Stomach (tissue), 9 donors: Measurements from ENCODE around the gene TNPO2. TPM values are rescaled to one million over a fixed set of nuclear protein-coding genes. Genes with fewer than 3 reads are reported as not detected.
"Not testable (repeated sequence)": the region's sequence is repeated elsewhere in the genome, so short reads cannot be mapped to it uniquely, and the experiment has no call there.

Experiments used
- DNase-seq, 2 donors: peaks; one replicate each; pipeline versions ENCODE4 v3.0.0 to v3.0.0-alpha.2; 2013 to 2019
- H3K27ac ChIP-seq, 5 donors: fragments of 200-600 bp in 4 of 5; sonication (generic) in 4 of 5; one replicate each; pipeline ENCODE4 v1.5.1; 2013 to 2019; ENCODE audit warnings: mild to moderate bottlenecking in 1 of 5, moderate library complexity in 1 of 5
- H3K27me3 ChIP-seq, 3 donors: fragments of 200-600 bp; sonication (generic); one replicate each; pipeline ENCODE4 v1.5.1; 2017 to 2019; ENCODE audit warnings: mixed run types in 1 of 3
- H3K36me3 ChIP-seq, 4 donors: fragments of 200-600 bp; sonication (generic); 1 replicate in 3 of 4; 2 replicates in 1 of 4; pipeline ENCODE4 v1.5.1; 2016 to 2019
- H3K4me1 ChIP-seq, 4 donors: fragments of 200-600 bp; sonication (generic); one replicate each; pipeline ENCODE4 v1.5.1; 2016 to 2019
- H3K4me3 ChIP-seq, 4 donors: fragments of 200-600 bp; sonication (generic) in 3 of 4; one replicate each; pipeline ENCODE4 v1.5.1; 2016 to 2019; ENCODE audit warnings: mild to moderate bottlenecking in 1 of 4
- H3K9me3 ChIP-seq, 4 donors: fragments of 200-600 bp; sonication (generic); one replicate each; pipeline ENCODE4 v1.5.1; 2016 to 2019
- EP300 ChIP-seq: sonication (generic); formaldehyde crosslinking; IDR thresholded peaks from one replicate; pipeline ENCODE4 v1.6.1; 2017; ENCODE audit warnings: antibody characterized with exemption
- POLR2A ChIP-seq, 4 donors: fragments of 450-650 bp; IDR thresholded peaks; one replicate each; pipeline ENCODE4 v1.6.1; 2016; ENCODE audit warnings: antibody characterized with exemption in 4 of 4, control low read depth in 2 of 4, mild to moderate bottlenecking in 1 of 4, moderate library complexity in 1 of 4
- POLR2AphosphoS5 ChIP-seq, 3 donors: sonication (generic); formaldehyde crosslinking; IDR thresholded peaks; one replicate each; pipeline ENCODE4 v1.6.1; 2016; ENCODE audit warnings: antibody characterized with exemption in 3 of 3
- WGBS, 5 donors: extraction: QIAGEN DNeasy Blood & Tissue Kit in 3 of 5; methylation state at CpG; one replicate each; pipeline versions ENCODE4 v1.1.5 to v1.1.7; 2013 to 2018; 5-methylcytosine and 5-hydroxymethylcytosine counted together
- intact Hi-C: fragments of 100-400 bp; cut with DNase I; formaldehyde crosslinking; loops from one replicate; pipeline ENCODE4 v1.15.1; 2023; ENCODE audit warnings: low total_unique reads
- polyA plus RNA-seq, 3 donors: library from polyadenylated mRNA; stranded (reverse); fragments of 200-250 nt; gene quantifications; one replicate each; pipeline ENCODE4 v1.2.3, GENCODE V29; 2013
- total RNA-seq, 5 donors: library from RNA; depleted of rRNA; stranded (reverse); fragments of >200 nt; gene quantifications; one replicate each; pipeline versions ENCODE4 v1.1.0 to v1.2.3, GENCODE V29; 2014 to 2016
- TF ChIP-seq, protein P1 (sequence below), 7 experiments: fragments of 450-650 bp in 4 of 7; fragments of 200-600 bp in 3 of 7; sonication (generic) in 3 of 7; IDR thresholded peaks; one replicate each; pipeline ENCODE4 v1.5.1; 2016 to 2019; ENCODE audit warnings: antibody characterized with exemption in 7 of 7, control low read depth in 2 of 7, mild to moderate bottlenecking in 1 of 7
- donor health status: healthy with polysubstance abuse.
- donor health status: Bipolar disorder and iron deficiency.
- donor health status: healthy.

The TNPO2 gene
- total and polyA plus RNA-seq, 8 donors, result 13.7 to 143 (median 21.4) TPM

DNA sequence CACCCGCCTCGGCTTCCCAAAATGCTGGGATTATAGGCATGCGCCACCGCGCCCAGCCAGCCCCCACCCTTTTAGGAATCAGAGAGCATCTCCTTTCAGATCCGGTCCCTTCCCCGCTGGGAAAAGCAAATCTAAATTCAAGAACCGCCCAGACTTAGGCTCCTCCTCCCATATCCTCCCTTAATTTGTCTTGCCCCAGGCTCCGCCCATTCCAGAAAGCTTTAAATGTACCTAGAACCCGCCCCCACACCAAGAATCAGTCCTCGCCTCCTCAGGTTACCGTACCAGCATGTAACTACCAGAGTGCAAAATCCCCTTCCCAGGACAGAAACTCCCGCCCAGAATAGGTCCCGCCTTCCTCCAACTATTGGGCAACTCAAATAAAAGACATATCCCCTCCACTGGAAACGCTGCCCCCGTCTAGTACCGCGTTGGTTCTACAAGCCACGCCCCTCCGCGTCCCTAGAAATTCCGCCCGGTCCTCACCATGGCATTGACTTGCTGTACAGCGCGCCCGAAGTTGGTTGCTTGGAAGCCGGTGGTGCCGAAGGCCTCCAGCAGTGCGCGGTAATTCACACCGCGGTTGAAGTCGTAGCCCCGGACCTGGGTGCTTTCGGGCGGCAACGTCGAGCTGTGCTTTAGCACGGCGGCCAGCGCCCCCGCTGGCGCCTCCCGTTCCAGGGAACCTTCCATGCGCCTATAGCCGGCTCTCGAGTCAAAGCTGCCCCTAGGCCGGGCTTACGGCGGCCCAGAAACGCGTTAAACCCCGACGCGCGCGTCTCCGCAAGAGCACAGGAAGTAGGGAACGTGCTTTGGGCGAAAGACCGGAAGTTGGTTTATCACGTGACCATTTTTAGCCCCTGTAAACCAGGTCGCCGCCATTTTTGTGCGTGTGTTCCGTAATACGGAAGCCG is 42.4 kb downstream of the TNPO2 start, which contains the start of gene DHPS:
Gene DHPS, minus strand, starts transcription at position 807 of the 914 bp plus-strand sequence. Its CDS starts 114 bp downstream, at position 693.
- Histone ChIP-seq H3K9me3 (no peaks in the 10 kb centered on the region), H3K4me3 (peak within 1 kb of the TSS; percentile 73 to 99 (median 91)), H3K27me3 (no peaks in the 10 kb centered on the region), H3K4me1 (peaks cover 8 to 36% (median 26%) of the 10 kb centered on the region in 4 donors), H3K36me3 (peaks cover 28 to 41% (median 39%) of the 10 kb centered on the region in 4 donors), H3K27ac (peak within 1 kb of the TSS; percentile 94 to 99 (median 96))
- intact Hi-C loops, result no loop called here
- 0 to 1% (median 0%) methylated on average over 47 to 68 of the region's 68 CpGs for WGBS, 5 donors
- peak; percentile 95 to 99 for DNase-seq
- TF ChIP-seq EP300 (no peak), POLR2AphosphoS5 (IDR thresholded peaks at IDR 0.05) (peak; percentile 65 to 92 (median 83)), POLR2A (IDR thresholded peaks at IDR 0.05) (no peak)
- TF ChIP-seq, protein P1, sequence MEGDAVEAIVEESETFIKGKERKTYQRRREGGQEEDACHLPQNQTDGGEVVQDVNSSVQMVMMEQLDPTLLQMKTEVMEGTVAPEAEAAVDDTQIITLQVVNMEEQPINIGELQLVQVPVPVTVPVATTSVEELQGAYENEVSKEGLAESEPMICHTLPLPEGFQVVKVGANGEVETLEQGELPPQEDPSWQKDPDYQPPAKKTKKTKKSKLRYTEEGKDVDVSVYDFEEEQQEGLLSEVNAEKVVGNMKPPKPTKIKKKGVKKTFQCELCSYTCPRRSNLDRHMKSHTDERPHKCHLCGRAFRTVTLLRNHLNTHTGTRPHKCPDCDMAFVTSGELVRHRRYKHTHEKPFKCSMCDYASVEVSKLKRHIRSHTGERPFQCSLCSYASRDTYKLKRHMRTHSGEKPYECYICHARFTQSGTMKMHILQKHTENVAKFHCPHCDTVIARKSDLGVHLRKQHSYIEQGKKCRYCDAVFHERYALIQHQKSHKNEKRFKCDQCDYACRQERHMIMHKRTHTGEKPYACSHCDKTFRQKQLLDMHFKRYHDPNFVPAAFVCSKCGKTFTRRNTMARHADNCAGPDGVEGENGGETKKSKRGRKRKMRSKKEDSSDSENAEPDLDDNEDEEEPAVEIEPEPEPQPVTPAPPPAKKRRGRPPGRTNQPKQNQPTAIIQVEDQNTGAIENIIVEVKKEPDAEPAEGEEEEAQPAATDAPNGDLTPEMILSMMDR (IDR thresholded peaks at IDR 0.05), result no peak

DNA sequence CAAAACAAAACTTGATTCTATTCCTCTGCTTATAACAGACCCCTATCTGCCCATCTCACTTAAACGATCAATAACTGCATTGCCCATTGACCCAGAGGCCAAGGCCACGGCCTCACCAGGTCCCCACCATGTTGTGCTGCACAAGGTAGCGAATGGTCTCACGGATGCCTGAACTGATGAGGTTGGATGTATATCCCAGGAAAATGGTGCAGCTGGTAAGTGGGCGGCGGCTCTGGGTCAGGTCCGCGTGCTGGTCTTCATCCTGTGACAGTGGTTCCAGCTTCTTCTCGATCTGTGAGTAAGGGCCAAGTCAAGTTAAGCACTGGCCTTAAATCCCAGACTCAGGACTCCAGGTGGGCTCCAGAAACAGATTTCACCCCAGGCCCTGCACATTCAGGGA is 43.7 kb downstream of the TNPO2 start:
- Histone ChIP-seq H3K27ac (no peak overlapping the region), H3K4me3 (peak overlapping the region in 1 of 4 donors; percentile 98), H3K9me3 (no peaks in the 10 kb centered on the region), H3K27me3 (no peaks in the 10 kb centered on the region), H3K4me1 (peaks cover 8 to 41% (median 31%) of the 10 kb centered on the region in 4 donors), H3K36me3 (peaks cover 40 to 54% (median 52%) of the 10 kb centered on the region in 4 donors)
- TF ChIP-seq EP300 (no peak), POLR2A (IDR thresholded peaks at IDR 0.05) (no peak), POLR2AphosphoS5 (IDR thresholded peaks at IDR 0.05) (no peak)
- TF ChIP-seq, protein P1 (IDR thresholded peaks at IDR 0.05), result no peak
- WGBS, 5 donors, result 83 to 93% (median 92%) methylated on average over 9 of the region's 9 CpGs
- DNase-seq, result no peak
- intact Hi-C loops, result no loop called here

DNA sequence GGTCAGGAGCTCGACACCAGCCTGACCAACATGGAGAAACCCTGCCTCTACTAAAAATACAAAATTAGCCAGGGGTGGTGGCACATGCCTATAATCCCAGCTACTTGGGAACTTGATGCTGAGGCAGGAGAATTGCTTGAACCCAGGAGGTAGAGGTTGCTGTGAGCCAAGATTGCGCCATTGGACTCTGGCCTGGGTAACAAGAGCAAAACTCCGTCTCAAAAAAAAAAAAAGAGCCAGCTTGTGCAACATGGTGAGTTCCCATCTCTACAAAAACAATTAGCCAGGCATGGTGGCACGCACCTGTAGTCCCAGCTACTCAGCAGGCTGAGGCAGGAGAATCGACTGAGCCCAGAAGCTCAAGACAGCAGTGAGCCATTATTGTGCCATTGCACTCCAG is 45.7 kb downstream of the TNPO2 start:
- not testable (repeated sequence) for DNase-seq, H3K27ac ChIP-seq, H3K27me3 ChIP-seq, H3K9me3 ChIP-seq, H3K4me3 ChIP-seq
- Histone ChIP-seq H3K4me1 (peaks cover 8 to 41% (median 31%) of the 10 kb centered on the region in 4 donors), H3K36me3 (peaks cover 57 to 74% (median 72%) of the 10 kb centered on the region in 4 donors)
- intact Hi-C loops, result loop anchor here (10.0 kb wide), 1 partner anchor 113 kb away; no protein-coding TSS in a partner anchor
- 85 to 93% (median 92%) methylated on average over 4 to 5 of the region's 5 CpGs for WGBS, 5 donors

DNA sequence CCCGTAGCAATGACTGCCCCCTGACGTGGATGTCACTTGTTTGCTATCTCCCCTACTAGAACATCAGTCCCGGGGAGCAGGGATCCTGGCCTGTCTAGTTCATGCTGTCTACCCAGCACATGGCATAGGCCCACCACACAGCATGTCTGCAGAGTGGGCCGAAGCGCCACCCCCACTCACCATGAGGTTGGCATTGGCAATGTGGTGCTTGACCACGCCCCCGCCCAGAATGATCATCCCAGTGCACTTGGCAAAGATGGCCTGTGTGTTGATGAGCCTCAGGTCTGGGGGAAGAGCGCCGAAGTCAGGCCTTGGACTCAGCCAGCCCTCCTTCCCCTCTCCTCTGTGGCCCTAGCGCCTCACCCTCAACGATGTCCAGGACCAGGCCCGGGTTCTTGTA is 46.8 kb downstream of the TNPO2 start:
- WGBS, 5 donors, result 77 to 95% (median 90%) methylated on average over 3 to 12 of the region's 12 CpGs
- Histone ChIP-seq H3K27ac (no peak overlapping the region), H3K4me3 (no peak overlapping the region), H3K27me3 (no peaks in the 10 kb centered on the region), H3K9me3 (no peaks in the 10 kb centered on the region), H3K4me1 (peaks cover 8 to 44% (median 31%) of the 10 kb centered on the region in 4 donors), H3K36me3 (peaks cover 65 to 85% (median 81%) of the 10 kb centered on the region in 4 donors)
- intact Hi-C loops, result loop anchor here (10.0 kb wide), 1 partner anchor 112 kb away; no protein-coding TSS in a partner anchor
- TF ChIP-seq POLR2A (IDR thresholded peaks at IDR 0.05), result no peak
- no peak for TF ChIP-seq POLR2AphosphoS5 (IDR thresholded peaks at IDR 0.05)
- TF ChIP-seq, protein P1 (IDR thresholded peaks at IDR 0.05), result no peak
- no peak for TF ChIP-seq EP300
- DNase-seq, result no peak
